ENCODE measurements around the gene LEMD2. TPM values are rescaled to one million over a fixed set of nuclear protein-coding genes. Genes with fewer than 3 reads are reported as not detected.

LEMD2 gene
- polyA plus RNA-seq, 2 of the 4 experiments (the other 2 are of a cell fraction): 43.2 to 48.8 TPM

DNA sequence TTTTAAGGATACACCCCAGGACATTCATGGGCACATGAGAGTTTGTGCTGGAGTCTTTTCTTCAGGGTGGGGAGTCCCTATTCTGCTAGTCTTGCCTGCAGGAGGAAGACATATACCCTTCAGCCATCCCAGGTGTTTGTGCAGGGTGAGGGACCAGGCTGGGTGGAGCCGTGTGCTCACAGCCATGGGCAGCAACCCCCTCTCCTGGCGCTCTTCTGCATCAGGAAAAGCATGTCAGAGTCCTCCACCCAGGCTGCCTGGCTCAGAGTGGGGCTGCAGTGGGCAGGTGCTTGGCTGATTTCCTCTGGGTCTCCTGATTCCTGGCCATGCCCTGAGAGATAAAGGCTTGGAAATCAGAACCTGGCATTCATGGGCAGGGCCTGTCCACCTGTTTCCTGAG lies 37.6 kb upstream of the LEMD2 start:
- POLR2A ChIA-PET: no interaction called here
- Histone ChIP-seq H3K27ac (no peak overlapping the region), H3K9me3 (no peaks in the 10 kb centered on the region), H3K4me1 (no peaks in the 10 kb centered on the region), H3K4me3 (no peak overlapping the region), H3K4me2 (no peak overlapping the region)
- no peak for DNase-seq (ENCODE audit: low read depth in 1 of 2, low spot score in 1 of 2)
- CTCF ChIA-PET: interaction anchor here (1.5 to 2.8 kb wide), 2 partner anchors 38 to 55 kb away, joined by 4 to 8 read pairs; partner anchors contain the start of gene LEMD2
- no peak for FAIRE-seq
- TF ChIP-seq ZSCAN20 (CRISPR knock-in tag; IDR thresholded peaks at IDR 0.05) (no peak), KDM5A (IDR thresholded peaks at IDR 0.05) (no peak), POLR2AphosphoS2 (conservative IDR thresholded peaks at IDR 0.05; ENCODE audit: low read length) (no peak), MAFK (IDR thresholded peaks at IDR 0.05; ENCODE audit: partially characterized antibody) (no peak), FOSL2 (IDR thresholded peaks at IDR 0.05) (no peak), FOSL2 (CRISPR knock-in tag; IDR thresholded peaks at IDR 0.05) (no peak), SMC3 (IDR thresholded peaks at IDR 0.05) (no peak), CBX8 (IDR thresholded peaks at IDR 0.05) (no peak), RFX5 (IDR thresholded peaks at IDR 0.05) (no peak), TFCP2L1 (CRISPR knock-in tag; IDR thresholded peaks at IDR 0.05) (no peak), ZC3H11A (IDR thresholded peaks at IDR 0.05) (no peak), HDAC2 (IDR thresholded peaks at IDR 0.05) (no peak)
- TF ChIP-seq, protein P1, sequence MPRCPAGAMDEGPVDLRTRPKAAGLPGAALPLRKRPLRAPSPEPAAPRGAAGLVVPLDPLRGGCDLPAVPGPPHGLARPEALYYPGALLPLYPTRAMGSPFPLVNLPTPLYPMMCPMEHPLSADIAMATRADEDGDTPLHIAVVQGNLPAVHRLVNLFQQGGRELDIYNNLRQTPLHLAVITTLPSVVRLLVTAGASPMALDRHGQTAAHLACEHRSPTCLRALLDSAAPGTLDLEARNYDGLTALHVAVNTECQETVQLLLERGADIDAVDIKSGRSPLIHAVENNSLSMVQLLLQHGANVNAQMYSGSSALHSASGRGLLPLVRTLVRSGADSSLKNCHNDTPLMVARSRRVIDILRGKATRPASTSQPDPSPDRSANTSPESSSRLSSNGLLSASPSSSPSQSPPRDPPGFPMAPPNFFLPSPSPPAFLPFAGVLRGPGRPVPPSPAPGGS (IDR thresholded peaks at IDR 0.05): no peak
- TF ChIP-seq, protein P2, sequence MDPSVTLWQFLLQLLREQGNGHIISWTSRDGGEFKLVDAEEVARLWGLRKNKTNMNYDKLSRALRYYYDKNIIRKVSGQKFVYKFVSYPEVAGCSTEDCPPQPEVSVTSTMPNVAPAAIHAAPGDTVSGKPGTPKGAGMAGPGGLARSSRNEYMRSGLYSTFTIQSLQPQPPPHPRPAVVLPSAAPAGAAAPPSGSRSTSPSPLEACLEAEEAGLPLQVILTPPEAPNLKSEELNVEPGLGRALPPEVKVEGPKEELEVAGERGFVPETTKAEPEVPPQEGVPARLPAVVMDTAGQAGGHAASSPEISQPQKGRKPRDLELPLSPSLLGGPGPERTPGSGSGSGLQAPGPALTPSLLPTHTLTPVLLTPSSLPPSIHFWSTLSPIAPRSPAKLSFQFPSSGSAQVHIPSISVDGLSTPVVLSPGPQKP (IDR thresholded peaks at IDR 0.05; ENCODE audit: low read depth, low read length): no peak
- 62% methylated on average over 2 of the region's 2 CpGs for WGBS (ENCODE audit: missing lambda C conversion rate)
- no peak for ATAC-seq

DNA sequence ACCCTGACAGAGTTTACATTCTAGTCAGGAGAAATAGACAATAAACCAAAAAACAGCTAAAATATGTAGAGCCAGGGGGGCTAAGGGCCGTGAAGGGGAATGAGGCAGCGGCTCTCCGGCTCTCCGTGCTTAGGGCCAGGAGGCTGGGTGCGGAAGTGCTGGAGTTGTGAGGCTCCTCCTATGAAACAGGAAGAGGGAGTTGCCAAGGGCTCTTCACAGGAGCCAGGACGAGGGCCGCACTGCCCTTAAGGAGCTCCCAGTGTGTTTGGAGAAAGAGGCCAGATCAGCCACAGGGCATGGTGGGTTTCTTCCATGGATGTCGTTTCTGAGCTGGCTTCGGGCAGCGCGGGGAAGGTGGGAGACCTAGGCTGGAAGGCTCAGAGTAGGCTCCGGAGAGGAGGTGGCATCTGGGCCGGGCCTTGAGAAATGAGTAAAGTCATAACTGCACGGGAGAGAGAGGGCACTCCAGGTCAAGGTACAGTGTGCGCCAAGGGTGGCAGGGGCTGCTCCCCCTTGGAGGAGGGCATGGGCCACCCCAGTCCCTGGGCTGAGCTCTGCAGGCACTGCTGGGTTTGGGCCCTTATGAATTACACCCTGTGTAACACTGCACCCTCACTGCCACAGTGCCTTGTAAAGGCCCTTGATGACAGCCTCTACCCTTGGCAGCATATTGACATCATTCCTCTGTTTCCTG lies 35.7 kb upstream of the LEMD2 start:
- FAIRE-seq: no peak
- peak; percentile 43 to 81; a peak in 4 of 6 replicates for ATAC-seq
- CTCF ChIA-PET: interaction anchor here (1.2 to 2.9 kb wide), 6 partner anchors 10 to 203 kb away, joined by 4 to 13 read pairs (median 7); no protein-coding TSS in a partner anchor
- Histone ChIP-seq H3K27ac (peak overlapping the region; percentile 49 to 77), H3K4me2 (peak overlapping the region; percentile 56), H3K9me3 (no peaks in the 10 kb centered on the region), H3K4me3 (no peak overlapping the region), H3K4me1 (no peaks in the 10 kb centered on the region)
- peak; percentile 19; the same call in 1 of the 2 replicates for TF ChIP-seq POLR2A (IDR thresholded peaks at IDR 0.05; ENCODE audit: low read length)
- no peak for TF ChIP-seq TFCP2L1 (CRISPR knock-in tag; IDR thresholded peaks at IDR 0.05)
- POLR2A ChIA-PET: no interaction called here
- WGBS (ENCODE audit: missing lambda C conversion rate): 41% methylated on average over 13 of the region's 15 CpGs
- peak; percentile 21 to 44 for DNase-seq (ENCODE audit: low read depth in 1 of 2, low spot score in 1 of 2)

DNA sequence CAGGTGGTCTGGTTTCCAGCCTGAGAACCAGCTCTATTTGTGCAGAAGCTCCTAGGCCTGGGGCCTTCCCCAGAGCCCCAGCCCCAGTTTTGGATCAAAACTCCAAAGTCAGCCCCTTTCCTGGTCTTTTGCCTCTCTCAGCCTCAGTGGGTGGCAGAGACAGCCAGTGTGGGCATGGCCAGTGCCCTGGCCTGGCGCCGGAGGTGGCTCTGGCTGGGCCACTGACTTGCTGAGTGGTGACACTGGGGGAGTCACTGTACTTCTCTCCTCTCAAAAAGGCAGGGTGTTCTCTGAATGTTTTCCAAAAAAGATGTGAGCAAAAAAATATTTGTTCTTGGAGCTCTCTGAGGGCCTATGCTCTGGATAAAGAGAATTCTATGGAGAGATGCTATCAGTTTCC lies 34.9 kb upstream of the LEMD2 start:
- CTCF ChIA-PET: interaction anchor here (1.2 to 2.9 kb wide), 4 partner anchors 11 to 52 kb away, joined by 4 to 13 read pairs (median 8); no protein-coding TSS in a partner anchor
- Histone ChIP-seq H3K4me3 (no peak overlapping the region), H3K27ac (peak overlapping the region in 1 of 2 experiments; percentile 77; a peak in 2 of 6 replicates), H3K4me1 (no peaks in the 10 kb centered on the region), H3K9me3 (no peaks in the 10 kb centered on the region), H3K4me2 (no peak overlapping the region)
- TF ChIP-seq GATA3 (IDR thresholded peaks at IDR 0.05; ENCODE audit: borderline replicate concordance): no peak
- no peak for TF ChIP-seq JUN (IDR thresholded peaks at IDR 0.05)
- TF ChIP-seq, protein P3, sequence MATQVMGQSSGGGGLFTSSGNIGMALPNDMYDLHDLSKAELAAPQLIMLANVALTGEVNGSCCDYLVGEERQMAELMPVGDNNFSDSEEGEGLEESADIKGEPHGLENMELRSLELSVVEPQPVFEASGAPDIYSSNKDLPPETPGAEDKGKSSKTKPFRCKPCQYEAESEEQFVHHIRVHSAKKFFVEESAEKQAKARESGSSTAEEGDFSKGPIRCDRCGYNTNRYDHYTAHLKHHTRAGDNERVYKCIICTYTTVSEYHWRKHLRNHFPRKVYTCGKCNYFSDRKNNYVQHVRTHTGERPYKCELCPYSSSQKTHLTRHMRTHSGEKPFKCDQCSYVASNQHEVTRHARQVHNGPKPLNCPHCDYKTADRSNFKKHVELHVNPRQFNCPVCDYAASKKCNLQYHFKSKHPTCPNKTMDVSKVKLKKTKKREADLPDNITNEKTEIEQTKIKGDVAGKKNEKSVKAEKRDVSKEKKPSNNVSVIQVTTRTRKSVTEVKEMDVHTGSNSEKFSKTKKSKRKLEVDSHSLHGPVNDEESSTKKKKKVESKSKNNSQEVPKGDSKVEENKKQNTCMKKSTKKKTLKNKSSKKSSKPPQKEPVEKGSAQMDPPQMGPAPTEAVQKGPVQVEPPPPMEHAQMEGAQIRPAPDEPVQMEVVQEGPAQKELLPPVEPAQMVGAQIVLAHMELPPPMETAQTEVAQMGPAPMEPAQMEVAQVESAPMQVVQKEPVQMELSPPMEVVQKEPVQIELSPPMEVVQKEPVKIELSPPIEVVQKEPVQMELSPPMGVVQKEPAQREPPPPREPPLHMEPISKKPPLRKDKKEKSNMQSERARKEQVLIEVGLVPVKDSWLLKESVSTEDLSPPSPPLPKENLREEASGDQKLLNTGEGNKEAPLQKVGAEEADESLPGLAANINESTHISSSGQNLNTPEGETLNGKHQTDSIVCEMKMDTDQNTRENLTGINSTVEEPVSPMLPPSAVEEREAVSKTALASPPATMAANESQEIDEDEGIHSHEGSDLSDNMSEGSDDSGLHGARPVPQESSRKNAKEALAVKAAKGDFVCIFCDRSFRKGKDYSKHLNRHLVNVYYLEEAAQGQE (IDR thresholded peaks at IDR 0.05): no peak
- no peak for TF ChIP-seq CHD2 (IDR thresholded peaks at IDR 0.05; ENCODE audit: low read length, partially characterized antibody)
- no peak for TF ChIP-seq EP300 (IDR thresholded peaks at IDR 0.05)
- no peak for TF ChIP-seq CEBPB (IDR thresholded peaks at IDR 0.05)
- TF ChIP-seq, protein P4, sequence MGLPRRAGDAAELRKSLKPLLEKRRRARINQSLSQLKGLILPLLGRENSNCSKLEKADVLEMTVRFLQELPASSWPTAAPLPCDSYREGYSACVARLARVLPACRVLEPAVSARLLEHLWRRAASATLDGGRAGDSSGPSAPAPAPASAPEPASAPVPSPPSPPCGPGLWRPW (IDR thresholded peaks at IDR 0.05): no peak
- TF ChIP-seq NPAS2 (CRISPR knock-in tag; IDR thresholded peaks at IDR 0.05; ENCODE audit: borderline replicate concordance): no peak
- no peak for DNase-seq (ENCODE audit: low read depth in 1 of 2, low spot score in 1 of 2)
- FAIRE-seq: no peak
- WGBS (ENCODE audit: missing lambda C conversion rate): 100% methylated on average over 1 of the region's 2 CpGs
- POLR2A ChIA-PET: no interaction called here
- ATAC-seq: no peak

All from A549 (cell line).